ENCODE results near the gene SPART.
"Not testable (repeated sequence)": the region's sequence is repeated elsewhere in the genome, so short reads cannot be mapped to it uniquely, and the experiment has no call there.

Gene SPART

DNA sequence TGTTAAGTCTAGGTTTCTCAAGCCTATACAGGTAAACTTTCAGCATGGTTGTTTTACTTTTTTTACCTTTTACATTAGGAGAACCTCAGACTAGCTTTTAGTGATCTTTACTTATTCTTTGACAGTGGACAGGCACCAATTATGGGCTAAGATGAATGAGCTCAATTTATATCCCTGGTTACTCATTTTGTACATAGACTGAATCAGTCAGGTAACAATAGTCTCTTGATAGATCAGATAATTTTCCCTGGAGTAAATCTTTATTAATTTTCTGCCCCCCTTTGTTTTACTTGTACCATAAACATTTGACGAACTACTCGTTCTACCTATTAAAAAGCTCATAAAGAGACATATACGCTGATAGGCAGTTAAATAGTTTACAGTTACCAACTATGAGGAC lies 22.8 kb downstream of the SPART start:
- DNase-seq = no peak

DNA sequence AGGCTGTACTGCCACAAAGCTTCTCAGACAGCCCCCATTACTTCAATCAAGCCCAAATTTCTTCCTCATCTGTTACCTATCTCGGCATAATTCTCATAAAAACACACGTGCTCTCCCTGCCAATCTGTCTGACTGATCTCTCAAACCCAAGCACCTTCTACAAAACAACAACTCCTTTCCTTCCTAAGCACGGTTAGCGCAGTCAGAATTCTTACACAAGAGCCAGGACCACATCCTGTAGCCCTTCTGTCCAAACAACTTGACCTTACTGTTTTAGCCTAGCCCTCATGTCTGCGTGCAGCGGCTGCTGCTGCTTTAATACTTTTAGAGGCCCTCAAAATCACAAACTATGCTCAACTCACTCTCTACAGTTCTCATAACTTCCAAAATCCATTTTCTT lies 26.4 kb downstream of the SPART start:
- DNase-seq = not testable (repeated sequence)

DNA sequence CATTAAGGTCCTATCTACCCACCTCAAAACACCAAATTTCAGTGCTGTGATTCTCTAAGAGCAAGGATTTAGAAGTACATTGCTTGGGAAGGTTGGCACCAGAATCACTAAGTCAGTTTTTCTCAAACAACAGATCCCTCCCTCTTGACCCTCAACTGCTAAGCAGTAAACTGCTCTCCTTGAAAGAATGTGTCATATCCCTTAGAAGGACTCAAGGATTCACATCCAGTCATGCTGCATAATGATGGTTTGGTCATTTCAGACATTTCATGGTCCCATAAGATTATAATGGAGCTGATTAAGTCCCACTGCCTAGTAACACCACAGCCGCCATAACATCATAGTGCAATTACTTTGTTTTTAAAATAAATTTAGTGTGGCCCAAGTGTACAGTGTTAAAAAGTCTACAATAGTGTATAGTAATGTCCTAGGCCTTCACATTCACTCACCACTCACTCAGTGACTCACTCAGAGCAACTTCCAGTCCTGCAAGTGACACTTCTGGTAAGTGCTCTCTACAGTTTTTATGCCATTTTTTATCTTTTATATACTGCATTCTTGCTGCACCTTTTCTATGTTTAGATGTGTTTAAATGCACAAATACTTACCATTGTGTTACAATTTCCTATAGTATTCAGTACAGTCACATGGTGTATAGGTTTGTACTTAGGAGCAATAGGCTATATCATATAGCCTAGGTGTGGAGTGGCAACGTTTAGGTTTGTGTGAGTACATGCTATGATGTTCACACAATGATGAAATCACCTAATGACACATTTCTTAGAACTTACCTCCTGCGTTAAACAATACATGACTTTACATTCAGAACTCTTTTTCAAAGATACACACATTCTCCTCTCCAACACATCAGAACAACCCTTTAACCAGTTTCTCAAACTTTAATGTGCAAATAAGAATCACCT lies 32.9 kb downstream of the SPART start:
- no peak for DNase-seq

DNA sequence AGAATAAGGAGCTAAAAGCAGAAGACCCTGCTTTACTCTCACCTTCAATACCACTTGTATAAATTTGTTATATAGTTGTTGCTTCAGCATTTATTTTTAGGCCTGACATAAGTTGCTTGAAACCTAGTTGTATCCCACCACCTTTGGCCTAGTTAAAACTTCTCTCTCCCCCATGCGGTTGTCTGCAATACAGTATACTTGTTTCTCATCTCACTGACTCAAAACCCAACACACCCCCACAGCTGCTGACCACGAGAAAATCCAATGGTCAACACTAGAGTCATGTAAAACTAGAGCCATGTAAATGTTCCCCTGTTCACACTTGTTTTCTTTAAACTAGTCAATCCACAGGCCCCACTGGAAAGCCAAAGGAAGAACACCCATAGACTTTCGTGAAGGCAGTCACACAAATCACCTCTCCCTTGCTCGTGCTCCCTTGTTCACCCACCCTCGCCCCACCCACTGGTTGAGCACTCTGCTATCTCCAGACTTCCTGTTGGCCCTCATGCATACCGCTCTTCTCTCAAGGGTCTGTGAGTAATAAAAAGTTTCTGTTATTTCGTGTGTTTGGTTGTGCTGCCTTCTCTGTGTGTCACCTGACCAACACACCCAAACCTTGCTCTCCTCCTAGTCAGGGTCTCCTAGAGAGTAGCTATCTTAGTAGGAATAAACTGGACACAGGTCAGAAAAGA lies 35.6 kb downstream of the SPART start:
- DNase-seq = no peak

DNA sequence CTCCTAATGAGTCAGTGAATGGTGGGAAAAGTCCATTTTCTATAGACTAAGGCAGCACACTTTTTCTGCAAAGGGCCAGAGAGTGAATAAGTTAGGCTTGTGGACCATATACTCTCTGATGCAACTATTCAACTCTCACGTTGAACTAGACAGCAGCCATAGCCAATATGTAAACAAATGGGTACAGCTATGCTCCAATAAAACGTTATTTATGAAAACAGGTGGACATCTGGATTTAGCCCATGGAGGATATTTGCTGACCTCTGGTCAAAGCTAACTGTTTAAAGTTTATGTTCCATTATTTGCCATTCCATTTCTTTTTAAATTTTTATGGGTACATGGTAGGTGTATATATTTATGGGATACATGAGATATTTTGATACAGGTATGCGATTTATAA lies 43.9 kb downstream of the SPART start:
- no peak for DNase-seq

DNA sequence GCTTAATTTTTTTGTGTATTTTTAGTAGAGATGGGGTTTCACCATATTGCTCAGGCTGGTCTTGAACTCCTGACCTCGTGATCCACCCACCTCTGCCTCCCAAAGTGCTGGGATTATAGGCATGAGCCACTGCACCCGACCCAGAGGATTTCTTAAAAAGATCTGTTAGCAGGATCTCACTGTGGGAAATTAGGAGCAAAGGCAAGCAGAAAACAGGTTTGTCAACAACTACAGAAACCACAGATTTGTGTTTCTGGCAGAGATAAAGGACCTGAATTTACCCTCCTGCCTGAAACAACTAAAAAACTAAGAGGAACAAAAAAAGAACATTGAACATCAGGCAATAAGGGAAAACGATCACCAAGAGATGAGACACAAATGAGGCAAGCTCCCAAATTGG lies 46.7 kb downstream of the SPART start:
- not testable (repeated sequence) for DNase-seq

DNA sequence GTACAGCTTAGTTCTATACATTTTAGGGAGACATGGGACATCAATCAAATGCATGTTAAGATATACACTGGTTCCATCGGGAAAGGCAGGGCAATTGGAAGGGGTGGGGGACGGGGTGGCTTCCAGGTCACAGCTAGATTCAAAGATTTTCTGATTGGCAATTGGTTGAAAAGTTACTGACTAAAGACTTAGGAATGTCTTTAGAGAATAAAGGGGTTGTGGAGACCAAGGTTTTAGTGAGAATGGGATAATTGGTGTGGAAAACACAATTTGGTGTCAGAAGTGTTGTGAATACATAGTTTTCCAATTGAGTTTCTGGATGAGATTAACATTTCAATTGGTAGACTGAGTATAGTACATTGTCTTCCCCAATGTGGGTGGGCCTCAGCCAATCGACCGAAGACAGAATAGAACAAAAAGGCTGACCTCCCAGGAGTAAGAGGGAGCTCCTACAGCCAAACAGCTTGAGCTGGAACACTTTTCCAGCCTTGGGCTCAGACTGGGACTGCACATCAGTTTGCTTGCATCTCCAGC lies 47.6 kb downstream of the SPART start:
- DNase-seq = peak in 2 of 56 donors; percentile 2

DNA sequence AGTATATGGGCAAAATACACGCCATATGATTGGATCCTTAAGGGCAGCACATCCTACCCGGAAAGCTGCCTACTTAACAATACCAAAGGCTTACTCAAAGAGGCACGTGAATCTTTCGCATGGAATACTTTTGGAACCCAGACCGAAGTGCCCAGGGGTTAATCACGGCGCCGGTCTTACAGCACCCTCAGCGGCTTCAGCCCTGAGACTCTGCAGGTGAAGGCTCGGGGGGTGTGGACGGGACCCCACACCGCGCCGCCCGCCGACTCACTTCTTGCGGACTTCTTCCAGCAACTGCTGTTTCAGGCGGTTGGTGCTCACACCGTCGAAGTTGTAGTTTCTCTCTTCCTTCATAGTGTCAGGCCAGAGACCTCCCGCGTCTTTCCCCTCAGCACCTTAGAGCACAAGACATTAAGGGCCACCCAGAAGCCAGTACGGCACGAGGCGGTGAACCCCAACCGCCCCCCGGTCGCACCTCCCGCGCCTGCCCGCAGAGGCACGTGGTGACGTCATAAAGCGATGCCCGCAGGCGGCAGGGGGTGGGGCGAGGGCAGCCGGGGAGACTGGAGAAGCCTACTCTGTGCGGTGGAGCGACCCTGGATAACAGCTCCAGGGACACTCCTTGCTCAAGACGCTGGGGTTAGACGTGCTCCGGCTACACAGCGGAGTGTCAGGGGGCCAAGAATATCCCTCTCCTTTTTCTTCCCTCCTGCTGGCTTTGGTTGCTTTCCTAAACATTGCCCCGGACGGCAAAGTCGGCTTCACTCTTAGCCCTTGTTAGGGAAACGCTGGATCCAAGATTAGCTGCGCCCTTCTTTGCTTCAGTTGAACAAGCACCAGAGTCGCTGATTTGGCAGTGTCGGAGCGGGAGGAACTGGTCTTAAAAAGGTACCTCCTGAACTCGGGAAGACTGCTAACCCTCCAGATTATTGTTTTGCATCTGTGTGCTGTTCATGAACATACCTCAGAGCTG lies 48.5 kb downstream of the SPART start, which contains the start of gene CCDC169:
TSS of gene CCDC169 (minus strand) at position 449 of the 973 bp plus-strand sequence. CDS start at position 354, 95 bp downstream.
- peak in 48 of 56 donors; percentile 6 to 73 (median 44) for DNase-seq

DNA sequence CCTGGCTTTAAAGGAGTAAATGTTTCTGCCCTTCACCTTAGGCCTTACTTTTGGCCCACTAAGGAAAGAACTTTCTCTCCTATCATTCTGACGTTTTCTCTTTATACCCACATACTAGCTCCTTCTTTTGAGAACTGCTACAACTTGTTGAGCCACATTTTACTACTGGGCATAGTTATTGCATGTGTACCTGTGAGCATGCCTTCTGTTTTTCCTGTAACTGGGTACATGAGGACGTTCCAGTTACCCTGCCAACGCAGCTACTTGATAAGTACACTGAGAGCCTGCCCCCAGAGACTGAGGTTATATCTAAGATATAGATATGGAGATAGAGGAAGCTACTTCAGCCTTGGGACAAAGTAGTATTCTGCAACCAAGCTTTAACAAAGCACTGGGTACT lies 52.1 kb downstream of the SPART start:
- DNase-seq = no peak

DNA sequence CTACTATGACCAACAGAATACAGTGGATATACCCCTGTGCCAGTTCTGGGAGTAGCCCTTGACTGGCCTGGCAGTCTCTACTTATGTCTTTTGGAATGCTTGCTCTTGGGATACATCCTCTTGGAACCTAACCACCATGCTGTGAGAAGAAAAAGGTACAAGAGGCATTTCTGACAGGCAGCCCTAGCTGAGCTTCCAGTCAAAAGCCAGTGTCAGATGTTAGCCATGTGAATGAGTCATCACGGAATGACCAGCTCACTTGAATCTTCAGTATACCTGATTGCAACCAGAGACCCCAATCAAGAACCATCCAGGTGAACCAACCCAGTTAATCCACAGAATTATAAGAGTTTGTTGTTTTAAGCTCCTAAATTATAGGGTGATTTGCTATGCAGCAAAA lies 52.7 kb downstream of the SPART start:
- DNase-seq = no peak

DNA sequence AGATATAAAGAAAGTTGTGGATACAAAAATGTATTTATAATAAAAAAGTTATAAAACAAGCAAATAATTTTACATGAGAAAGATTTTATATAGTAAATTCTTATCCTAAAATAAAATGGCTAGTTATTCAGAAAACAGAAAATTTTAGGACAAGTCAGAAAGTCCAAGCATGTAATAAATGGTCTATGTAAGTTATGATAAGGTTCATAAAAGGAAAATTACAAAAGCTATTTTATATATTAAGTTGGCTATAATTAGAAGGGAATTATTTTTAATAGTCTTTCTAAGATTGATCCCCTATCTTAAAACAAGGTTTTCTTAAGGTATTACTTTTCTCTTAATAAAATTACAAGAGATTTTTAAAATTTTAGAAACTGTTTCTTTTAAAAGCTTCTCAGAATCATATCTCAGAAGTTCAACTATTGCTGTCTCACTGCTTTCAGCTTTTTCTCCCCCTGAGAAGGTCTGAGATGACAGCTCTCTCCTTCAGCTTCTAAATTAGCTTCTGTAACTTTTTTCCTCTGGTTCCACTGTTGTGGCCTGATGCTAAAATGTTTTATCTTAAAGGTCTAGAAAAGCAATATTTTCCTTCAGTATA lies 57.3 kb downstream of the SPART start:
- no peak for DNase-seq

DNA sequence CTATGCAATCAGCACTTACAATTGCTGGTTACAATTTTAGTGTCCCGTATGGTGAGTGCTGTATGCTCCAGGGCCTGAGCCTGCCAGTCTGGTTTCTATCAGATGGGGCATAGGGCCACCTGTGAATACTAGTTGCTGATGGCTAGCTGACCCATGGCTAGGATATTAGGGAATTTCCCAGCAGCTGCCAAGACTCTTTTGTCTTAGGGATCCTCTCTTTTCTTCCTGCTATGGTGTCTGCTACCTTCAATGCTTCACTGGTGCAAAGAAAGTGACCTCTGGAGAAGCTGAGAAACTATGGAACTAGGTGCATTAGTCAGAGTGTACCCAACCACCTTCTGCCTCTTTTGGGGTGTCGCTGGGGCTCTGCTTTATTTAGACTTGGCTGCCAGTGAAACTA lies 60.2 kb downstream of the SPART start:
- no peak for DNase-seq

DNA sequence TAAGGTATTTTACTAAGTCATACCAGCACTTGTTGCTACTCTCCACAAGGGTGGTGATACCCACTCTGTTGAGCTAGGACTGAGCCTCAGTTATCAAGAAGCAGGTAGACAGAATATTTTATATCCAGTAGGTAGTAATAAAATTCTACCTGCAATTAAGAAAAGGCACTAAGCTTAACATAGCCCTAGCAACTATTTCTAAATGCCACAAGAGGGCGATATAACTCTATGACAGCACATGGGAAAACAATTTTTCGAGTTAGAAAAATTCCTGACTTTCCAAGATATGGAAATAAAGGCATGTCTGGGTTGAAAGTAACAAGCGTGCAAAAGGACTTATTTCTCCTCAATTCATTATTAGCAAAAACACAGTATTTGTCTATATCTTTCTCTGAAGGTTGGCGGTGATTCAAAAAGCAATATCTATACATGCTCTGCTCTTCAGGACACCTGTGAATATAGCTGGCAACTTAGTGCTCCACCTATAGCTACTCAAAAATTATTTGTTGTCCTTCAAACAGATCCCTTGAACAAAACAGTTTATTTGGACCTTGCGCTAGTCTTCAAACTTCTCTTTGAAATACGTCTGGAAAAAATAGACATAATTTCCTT lies 63.3 kb downstream of the SPART start:
- no peak for DNase-seq

DNA sequence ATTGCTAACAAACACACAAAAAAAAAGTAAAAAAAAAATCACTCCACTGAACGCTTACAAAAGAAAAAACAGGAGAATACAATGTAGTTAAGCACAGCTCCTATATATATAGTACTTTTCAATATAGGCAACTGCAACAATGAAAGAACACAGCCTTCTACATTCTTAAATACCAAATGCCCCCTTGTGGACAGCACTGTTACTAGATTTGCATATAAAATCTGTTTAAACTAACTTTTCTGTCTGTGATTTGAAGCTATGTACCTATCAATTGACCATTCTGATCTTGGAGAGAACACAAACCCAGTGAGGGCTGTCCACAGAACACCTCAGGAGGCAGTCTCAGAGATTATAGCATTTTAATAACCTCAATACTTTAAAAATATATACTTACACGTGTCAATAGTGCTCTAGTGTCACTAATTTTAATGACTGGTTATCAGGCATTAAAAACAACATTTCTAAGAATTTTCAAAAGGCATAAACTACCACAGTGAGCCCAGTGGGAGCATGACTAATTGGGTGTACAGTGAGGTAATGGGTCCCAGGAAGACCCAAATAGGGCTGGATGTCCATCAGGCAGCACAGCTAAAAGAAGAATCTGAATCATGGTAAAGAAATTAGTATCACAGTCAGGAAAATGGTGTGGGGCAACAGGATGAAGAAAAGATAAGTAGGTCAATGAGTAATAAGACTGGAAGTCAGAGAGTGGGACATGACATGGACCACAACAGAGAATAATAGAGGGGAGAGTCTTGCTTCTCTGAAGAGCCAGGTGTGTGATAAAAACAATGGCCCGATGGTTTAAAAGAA lies 70.8 kb downstream of the SPART start:
- peak in 2 of 56 donors; percentile 13 to 49 for DNase-seq

DNA sequence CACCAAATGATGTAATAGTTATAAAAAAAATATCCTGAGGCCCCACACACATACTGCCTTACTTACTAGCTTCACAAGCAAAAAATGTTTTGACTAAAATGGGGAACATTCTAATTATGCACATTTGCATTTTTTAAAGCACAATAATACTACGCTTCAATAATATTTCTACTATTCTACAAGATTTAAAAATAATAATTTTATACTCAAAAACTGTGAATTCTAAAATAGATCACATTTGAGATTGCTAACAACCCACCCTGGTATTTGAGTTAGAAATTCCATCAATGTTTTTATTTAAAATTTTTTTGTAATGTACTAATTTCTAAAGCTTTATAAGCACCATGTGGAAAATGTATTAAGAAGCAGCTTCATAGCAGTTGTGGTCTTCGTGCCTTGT lies 72.8 kb downstream of the SPART start:
- no peak for DNase-seq

DNA sequence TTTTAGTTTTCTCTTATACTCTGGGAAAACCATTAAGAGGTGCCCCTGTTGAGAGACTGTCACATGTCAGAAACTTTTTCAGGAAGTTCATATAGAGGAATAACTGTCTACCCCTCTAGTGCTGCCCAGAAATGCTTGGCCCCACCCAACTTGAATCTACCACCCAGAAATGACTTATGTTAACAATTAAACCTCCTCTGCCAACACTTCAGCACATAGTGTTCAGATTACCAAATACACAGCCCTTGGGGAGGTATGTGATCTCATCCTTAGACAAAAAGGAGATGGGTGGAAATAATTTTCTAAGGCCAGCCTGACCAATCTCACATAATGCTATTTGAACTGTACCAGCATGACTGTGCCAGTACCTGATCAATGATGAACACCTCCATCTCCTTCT lies 84.2 kb downstream of the SPART start:
- DNase-seq = no peak

DNA sequence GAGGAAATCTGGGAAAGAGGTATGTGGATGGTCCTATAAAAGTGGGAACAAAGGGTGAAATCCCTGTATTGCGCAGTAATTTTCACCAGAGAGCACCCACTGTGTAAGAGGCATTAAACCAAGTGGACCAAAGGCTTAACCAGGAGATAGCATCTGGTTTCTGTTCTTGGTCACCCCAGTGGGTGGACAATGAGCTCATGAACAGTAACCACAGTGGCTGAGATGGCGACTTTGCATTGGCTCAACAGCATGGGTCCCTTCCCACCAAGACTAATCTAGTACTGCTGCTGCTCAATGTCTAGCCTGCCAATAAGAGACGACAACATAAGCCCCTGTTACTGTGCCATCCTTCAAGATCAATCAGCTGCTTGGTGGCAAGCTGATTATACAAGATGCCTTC lies 85.2 kb downstream of the SPART start:
- no peak for DNase-seq

DNA sequence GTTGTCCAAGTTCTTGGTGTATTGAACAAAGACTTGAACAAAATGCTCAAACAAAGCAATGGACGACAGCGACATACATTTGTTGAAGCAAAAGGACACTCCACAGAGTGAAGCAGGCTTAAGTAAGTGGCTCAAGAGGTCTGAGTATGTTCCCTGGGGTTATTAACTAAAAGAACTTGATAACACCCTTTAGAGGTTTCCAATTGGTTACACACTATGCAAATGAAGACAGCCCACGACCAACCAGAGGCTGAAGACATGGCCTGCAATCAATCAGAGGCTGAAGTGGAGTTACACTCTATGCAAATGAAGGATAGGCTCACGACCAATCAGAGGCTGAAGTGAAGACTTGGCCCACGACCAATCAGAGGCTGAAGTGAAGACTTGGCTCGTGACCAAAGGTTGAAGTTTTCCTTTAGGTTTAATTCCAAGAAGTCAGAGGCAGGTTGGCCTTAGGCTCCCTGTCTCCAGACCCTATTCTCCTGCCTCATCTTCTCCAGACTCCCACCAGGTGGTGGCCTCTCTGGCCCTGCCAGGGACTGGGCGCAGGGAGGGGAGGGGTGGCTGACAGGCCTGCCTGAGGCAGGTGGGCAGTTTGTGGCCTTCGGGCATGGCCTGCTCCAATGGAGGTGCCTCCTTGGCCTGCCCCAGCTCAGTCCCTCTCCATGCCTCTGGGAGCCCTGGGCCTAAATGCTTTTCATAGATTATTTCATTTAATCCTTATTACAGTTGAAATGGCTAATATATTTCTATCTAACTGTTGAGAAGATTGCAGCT lies 86.6 kb downstream of the SPART start:
- no peak for DNase-seq

DNA sequence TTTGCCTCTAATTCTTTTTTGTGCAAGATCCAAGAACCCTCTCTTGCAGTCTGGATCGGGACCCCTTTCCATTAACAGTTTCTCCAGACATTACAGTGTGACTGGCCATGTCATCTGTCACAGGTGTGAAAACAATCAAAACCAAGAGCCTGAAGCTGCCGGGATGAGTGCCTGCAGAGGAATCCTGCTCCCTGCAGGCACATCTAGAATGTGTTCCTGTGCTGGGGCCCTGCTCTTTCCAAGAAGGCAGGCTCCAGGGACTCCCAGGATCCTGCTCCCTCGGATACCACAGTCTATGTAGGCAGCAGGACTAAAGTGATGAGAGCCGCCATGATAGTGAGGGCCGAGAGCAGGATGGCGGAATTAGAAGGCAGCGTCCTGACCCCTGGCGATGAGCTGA lies 87.4 kb downstream of the SPART start:
- DNase-seq = no peak

All from amygdala (tissue), 56 donors.